Endodermal cell (in vitro differentiated cells): ENCODE measurements around the gene KIAA1217. TPM values are rescaled to one million over a fixed set of nuclear protein-coding genes. Genes with fewer than 3 reads are reported as not detected.
A peak's percentile ranks its signal among the peaks of the same experiment; 100 is the strongest.

Source experiments
- DNase-seq: peaks from one replicate; pipeline ENCODE4 v3.0.0-alpha.2; 2017
- H3K27ac ChIP-seq: 2 replicates; pipeline ENCODE4 v1.5.1; 2013; ENCODE audit warnings: mild to moderate bottlenecking, low read depth, low read length, moderate library complexity
- H3K27me3 ChIP-seq: 2 replicates; pipeline ENCODE4 v1.6.1; 2013; ENCODE audit warnings: mild to moderate bottlenecking, low read length, moderate library complexity; ENCODE audit not compliant: insufficient read depth, control insufficient read depth, poor library complexity, severe bottlenecking
- H3K36me3 ChIP-seq: 2 replicates; pipeline ENCODE4 v1.7.0; 2013; ENCODE audit warnings: mild to moderate bottlenecking, low read length, moderate library complexity; ENCODE audit not compliant: control insufficient read depth, insufficient read depth
- H3K4me1 ChIP-seq: one replicate; pipeline ENCODE4 v1.7.0; 2013; ENCODE audit warnings: low read length; ENCODE audit not compliant: control insufficient read depth, insufficient read depth
- H3K4me3 ChIP-seq: 2 replicates; pipeline ENCODE4 v1.5.1; 2013; ENCODE audit warnings: mild to moderate bottlenecking, low read length, moderate library complexity
- H3K9ac ChIP-seq: 2 replicates; pipeline ENCODE4 v1.6.1; 2013; ENCODE audit warnings: mild to moderate bottlenecking, low read length, moderate library complexity; ENCODE audit not compliant: poor library complexity, severe bottlenecking; ENCODE audit errors: extremely low read depth
- H3K9me3 ChIP-seq: 2 replicates; pipeline ENCODE4 v1.6.1; 2013; ENCODE audit warnings: mild to moderate bottlenecking, low read length, moderate library complexity; ENCODE audit not compliant: control insufficient read depth
- H3K27ac Mint-ChIP-seq: 2 replicates; pipeline ENCODE4 v1.8.0; 2020; ENCODE audit warnings: mixed read lengths
- H3K27me3 Mint-ChIP-seq: 2 replicates; pipeline ENCODE4 v1.8.0; 2021; ENCODE audit warnings: mild to moderate bottlenecking, mixed read lengths; ENCODE audit not compliant: insufficient read depth
- H3K36me3 Mint-ChIP-seq: 2 replicates; pipeline ENCODE4 v1.8.0; 2020; ENCODE audit warnings: low read depth, mixed read lengths
- H3K4me1 Mint-ChIP-seq: 2 replicates; pipeline ENCODE4 v1.8.0; 2020; ENCODE audit warnings: mixed read lengths
- H3K4me3 Mint-ChIP-seq: 2 replicates; pipeline ENCODE4 v1.8.0; 2020; ENCODE audit warnings: mild to moderate bottlenecking, moderate library complexity, mixed read lengths
- H3K9me3 Mint-ChIP-seq: 2 replicates; pipeline ENCODE4 v1.8.0; 2020; ENCODE audit warnings: mild to moderate bottlenecking, mixed read lengths
- CTCF ChIP-seq: fragments of 200-600 bp; sonication (generic); conservative IDR thresholded peaks from 2 replicates; pipeline ENCODE4 v1.5.0; 2021; ENCODE audit warnings: antibody characterized with exemption, mild to moderate bottlenecking
- WGBS, 2 experiments: methylation state at CpG; one replicate each; pipeline versions ENCODE4 v1.1.5 to v1.1.7; 2013; ENCODE audit warnings: missing lambda C conversion rate in 2 of 2, mixed read lengths in 1 of 2; ENCODE audit not compliant: insufficient coverage in 1 of 2, insufficient read length in 1 of 2; 5-methylcytosine and 5-hydroxymethylcytosine counted together
- total RNA-seq, 2 donors: library from RNA; stranded (reverse); fragmentation: NEBNext Ultra II Directional in 1 of 2; extraction: Animal tissue kit (Norgen Biotek cat#: 25700) in 1 of 2; gene quantifications; 2 replicates in 1 of 2; 3 replicates in 1 of 2; pipeline ENCODE4 v1.2.1, GENCODE V29; 2021

Gene KIAA1217
- total RNA-seq, 2 donors from 2014 or later: 25.4 to 27.2 TPM

- no peaks in the 10 kb centered on the region for H3K27me3 Mint-ChIP-seq
- no peak overlapping the region for H3K27ac ChIP-seq
- no peak overlapping the region for H3K9ac ChIP-seq
- H3K4me3 Mint-ChIP-seq: no peak overlapping the region
- no peaks in the 10 kb centered on the region for H3K27me3 ChIP-seq
- peak; percentile 89 for TF ChIP-seq CTCF
- no peaks in the 10 kb centered on the region for H3K9me3 ChIP-seq
- peak; percentile 88 for DNase-seq
- WGBS, 2 experiments: 44 to 50% methylated on average over 3 to 11 of the region's 12 CpGs
- H3K4me1 Mint-ChIP-seq: peaks cover 5% of the 10 kb centered on the region
- no peaks in the 10 kb centered on the region for H3K36me3 Mint-ChIP-seq
- H3K9me3 Mint-ChIP-seq: no peaks in the 10 kb centered on the region
- no peaks in the 10 kb centered on the region for H3K36me3 ChIP-seq
- H3K27ac Mint-ChIP-seq: peak overlapping the region; percentile 27
- H3K4me3 ChIP-seq: no peak overlapping the region
- no peaks in the 10 kb centered on the region for H3K4me1 ChIP-seq
Measured at GRCh38 chr10:24360282-24361127, 151.6 kb downstream of the KIAA1217 start.

GRCh38 chr10:24363070-24363469 lies 154.1 kb downstream of the KIAA1217 start:
- Histone ChIP-seq H3K27me3 (no peaks in the 10 kb centered on the region), H3K27ac (no peak overlapping the region), H3K36me3 (peaks cover 4% of the 10 kb centered on the region), H3K4me1 (no peaks in the 10 kb centered on the region), H3K4me3 (no peak overlapping the region), H3K9me3 (no peaks in the 10 kb centered on the region), H3K9ac (no peak overlapping the region)
- Mint-ChIP-seq H3K4me1 (peaks cover 5% of the 10 kb centered on the region), H3K27ac (no peak overlapping the region), H3K27me3 (no peaks in the 10 kb centered on the region), H3K9me3 (no peaks in the 10 kb centered on the region), H3K36me3 (no peaks in the 10 kb centered on the region), H3K4me3 (no peak overlapping the region)
- no peak for DNase-seq
- 96 to 100% methylated on average over 3 of the region's 3 CpGs for WGBS, 2 experiments
- no peak for TF ChIP-seq CTCF

GRCh38 chr10:24367688-24368087 lies 158.8 kb downstream of the KIAA1217 start:
- no peaks in the 10 kb centered on the region for H3K27me3 ChIP-seq
- peaks cover 11% of the 10 kb centered on the region for H3K4me1 Mint-ChIP-seq
- no peak overlapping the region for H3K27ac Mint-ChIP-seq
- no peak for DNase-seq
- H3K36me3 Mint-ChIP-seq: peaks cover 15% of the 10 kb centered on the region
- no peaks in the 10 kb centered on the region for H3K27me3 Mint-ChIP-seq
- H3K4me3 Mint-ChIP-seq: no peak overlapping the region
- H3K36me3 ChIP-seq: peaks cover 17% of the 10 kb centered on the region
- H3K27ac ChIP-seq: no peak overlapping the region
- H3K4me3 ChIP-seq: no peak overlapping the region
- no peak overlapping the region for H3K9ac ChIP-seq
- TF ChIP-seq CTCF: no peak
- H3K9me3 Mint-ChIP-seq: peaks cover 17% of the 10 kb centered on the region
- H3K4me1 ChIP-seq: no peaks in the 10 kb centered on the region
- WGBS, 2 experiments: 94% methylated on average over 1 of the region's 1 CpG; no CpG with 5 or more reads in 1 of the 2 experiments
- peaks cover 16% of the 10 kb centered on the region for H3K9me3 ChIP-seq
